Stimulated activated naive CD8-positive, alpha-beta T cell treated with anti-CD3 and anti-CD28 coated beads, Interleukin-15, amount 100 ng/mL, for 72 hours (primary cell): ENCODE results near the gene ANKS1B.
"Not testable (repeated sequence)": the region's sequence is repeated elsewhere in the genome, so short reads cannot be mapped to it uniquely, and the experiment has no call there.

Source experiments
- ATAC-seq: fragments of 150-1000 bp; cut with Tn5 transposase; 2 replicates; pipeline ENCODE4 v1.10.0; 2021; ENCODE audit warnings: mild to moderate bottlenecking, moderate library complexity
- DNase-seq, 2 donors: peaks; one replicate each; pipeline ENCODE4 v3.0.0; 2021 to 2022
- H3K27ac Mint-ChIP-seq, 2 donors: one replicate each; pipeline ENCODE4 v1.8.0; 2022; ENCODE audit warnings: mild to moderate bottlenecking in 2 of 2, mixed read lengths in 2 of 2, moderate library complexity in 2 of 2
- H3K27me3 Mint-ChIP-seq: one replicate; pipeline ENCODE4 v1.8.0; 2022; ENCODE audit warnings: mixed read lengths
- H3K4me1 Mint-ChIP-seq: one replicate; pipeline ENCODE4 v1.8.0; 2022; ENCODE audit warnings: mild to moderate bottlenecking, mixed read lengths
- H3K4me3 Mint-ChIP-seq, 2 donors: one replicate each; pipeline ENCODE4 v1.8.0; 2022; ENCODE audit warnings: mild to moderate bottlenecking in 2 of 2, mixed read lengths in 2 of 2, moderate library complexity in 1 of 2
- H3K9me3 Mint-ChIP-seq, 2 donors: one replicate each; pipeline ENCODE4 v1.8.0; 2022; ENCODE audit warnings: mixed read lengths in 2 of 2

Gene ANKS1B

GRCh38 chr12:99658671-99659349 lies 325.9 kb downstream of the ANKS1B start:
- Mint-ChIP-seq H3K4me1 (no peaks in the 10 kb centered on the region), H3K27ac (no peak overlapping the region), H3K27me3 (no peaks in the 10 kb centered on the region), H3K4me3 (no peak overlapping the region), H3K9me3 (no peaks in the 10 kb centered on the region)
- no peak for ATAC-seq
- no peak for DNase-seq

- no peak overlapping the region for H3K4me3 Mint-ChIP-seq
- peaks cover 0 to 4% of the 10 kb centered on the region in 2 donors for H3K9me3 Mint-ChIP-seq
- ATAC-seq (no peak), DNase-seq (no peak)
- no peak overlapping the region for H3K27ac Mint-ChIP-seq
- H3K4me1 Mint-ChIP-seq: no peaks in the 10 kb centered on the region
- H3K27me3 Mint-ChIP-seq: no peaks in the 10 kb centered on the region
Measured at GRCh38 chr12:99649551-99649950, 335.2 kb downstream of the ANKS1B start.

GRCh38 chr12:99648183-99648582 lies 336.6 kb downstream of the ANKS1B start:
- peaks cover 0 to 4% of the 10 kb centered on the region in 2 donors for H3K9me3 Mint-ChIP-seq
- DNase-seq: no peak
- no peak overlapping the region for H3K4me3 Mint-ChIP-seq
- no peaks in the 10 kb centered on the region for H3K4me1 Mint-ChIP-seq
- no peaks in the 10 kb centered on the region for H3K27me3 Mint-ChIP-seq
- no peak overlapping the region for H3K27ac Mint-ChIP-seq
- ATAC-seq: peak; percentile 40

- no peaks in the 10 kb centered on the region for H3K4me1 Mint-ChIP-seq
- peak within 1 kb of the TSS in 1 of 2 donors; percentile 19 for H3K27ac Mint-ChIP-seq
- DNase-seq (no peak), ATAC-seq (peak; percentile 20)
- no peak within 1 kb of the TSS for H3K4me3 Mint-ChIP-seq
- no peaks in the 10 kb centered on the region for H3K27me3 Mint-ChIP-seq
- H3K9me3 Mint-ChIP-seq: peaks cover 0 to 4% of the 10 kb centered on the region in 2 donors
Measured at GRCh38 chr12:99647453-99647852, 337.3 kb downstream of the ANKS1B start, which contains the start of gene GARIN6. GARIN6 (plus strand) TSS chr12:99647753; CDS start chr12:99648175, 422 bp downstream.

GRCh38 chr12:99644629-99645028 lies 340.1 kb downstream of the ANKS1B start:
- no peak for DNase-seq
- H3K9me3 Mint-ChIP-seq: peaks cover 0 to 5% of the 10 kb centered on the region in 2 donors
- no peak overlapping the region for H3K4me3 Mint-ChIP-seq
- H3K27me3 Mint-ChIP-seq: no peaks in the 10 kb centered on the region
- no peak overlapping the region for H3K27ac Mint-ChIP-seq
- ATAC-seq: no peak
- H3K4me1 Mint-ChIP-seq: no peaks in the 10 kb centered on the region

- no peak for DNase-seq
- H3K4me1 Mint-ChIP-seq: no peaks in the 10 kb centered on the region
- H3K27ac Mint-ChIP-seq: no peak overlapping the region
- H3K9me3 Mint-ChIP-seq: peaks cover 0 to 9% of the 10 kb centered on the region in 2 donors
- H3K4me3 Mint-ChIP-seq: no peak overlapping the region
- ATAC-seq: no peak
- no peaks in the 10 kb centered on the region for H3K27me3 Mint-ChIP-seq
Measured at GRCh38 chr12:99627459-99627858, 357.3 kb downstream of the ANKS1B start.

GRCh38 chr12:99624591-99624990 lies 360.1 kb downstream of the ANKS1B start:
- not testable (repeated sequence) for H3K4me3 Mint-ChIP-seq, H3K27me3 Mint-ChIP-seq, ATAC-seq, H3K9me3 Mint-ChIP-seq, H3K27ac Mint-ChIP-seq, DNase-seq, H3K4me1 Mint-ChIP-seq

- no peak overlapping the region for H3K27ac Mint-ChIP-seq
- peaks cover 0 to 19% of the 10 kb centered on the region in 2 donors for H3K9me3 Mint-ChIP-seq
- H3K27me3 Mint-ChIP-seq: no peaks in the 10 kb centered on the region
- no peak overlapping the region for H3K4me3 Mint-ChIP-seq
- no peak for DNase-seq
- ATAC-seq: no peak
- no peaks in the 10 kb centered on the region for H3K4me1 Mint-ChIP-seq
Measured at GRCh38 chr12:99620159-99620479, 364.6 kb downstream of the ANKS1B start.

- no peaks in the 10 kb centered on the region for H3K27me3 Mint-ChIP-seq
Measured at GRCh38 chr12:99619389-99620158, 365.2 kb downstream of the ANKS1B start.

GRCh38 chr12:99618657-99619056 lies 366.1 kb downstream of the ANKS1B start:
- Mint-ChIP-seq H3K4me1 (no peaks in the 10 kb centered on the region), H3K4me3 (no peak overlapping the region), H3K9me3 (peaks cover 0 to 25% of the 10 kb centered on the region in 2 donors), H3K27me3 (no peaks in the 10 kb centered on the region), H3K27ac (no peak overlapping the region)
- no peak for DNase-seq
- ATAC-seq: no peak

More at GRCh38 chr12:99619389-99620158, 365.2 kb downstream of the ANKS1B start:
- ATAC-seq (peak; percentile 23), DNase-seq (peak; percentile 2 to 11)
- Mint-ChIP-seq H3K4me1 (no peaks in the 10 kb centered on the region), H3K4me3 (no peak overlapping the region), H3K9me3 (peaks cover 0 to 24% of the 10 kb centered on the region in 2 donors), H3K27ac (no peak overlapping the region)

GRCh38 chr12:99611599-99611998 lies 373.1 kb downstream of the ANKS1B start:
- peaks cover 0 to 16% of the 10 kb centered on the region in 2 donors for H3K9me3 Mint-ChIP-seq
- no peak for ATAC-seq
- no peaks in the 10 kb centered on the region for H3K27me3 Mint-ChIP-seq
- no peak overlapping the region for H3K4me3 Mint-ChIP-seq
- no peaks in the 10 kb centered on the region for H3K4me1 Mint-ChIP-seq
- H3K27ac Mint-ChIP-seq: no peak overlapping the region
- no peak for DNase-seq

GRCh38 chr12:99611117-99611516 lies 373.6 kb downstream of the ANKS1B start:
- DNase-seq: no peak
- ATAC-seq: no peak
- Mint-ChIP-seq H3K4me3 (no peak overlapping the region), H3K4me1 (no peaks in the 10 kb centered on the region), H3K27ac (no peak overlapping the region), H3K27me3 (no peaks in the 10 kb centered on the region), H3K9me3 (peaks cover 0 to 16% of the 10 kb centered on the region in 2 donors)

GRCh38 chr12:99609455-99610181 lies 375.1 kb downstream of the ANKS1B start:
- H3K27me3 Mint-ChIP-seq: no peaks in the 10 kb centered on the region
- no peak for ATAC-seq
- no peaks in the 10 kb centered on the region for H3K4me1 Mint-ChIP-seq
- no peak overlapping the region for H3K4me3 Mint-ChIP-seq
- H3K27ac Mint-ChIP-seq: no peak overlapping the region
- no peak for DNase-seq
- H3K9me3 Mint-ChIP-seq: peaks cover 0 to 9% of the 10 kb centered on the region in 2 donors

- Mint-ChIP-seq H3K4me1 (no peaks in the 10 kb centered on the region), H3K27me3 (no peaks in the 10 kb centered on the region), H3K9me3 (peaks cover 8 to 9% of the 10 kb centered on the region in 2 donors), H3K27ac (no peak overlapping the region), H3K4me3 (no peak overlapping the region)
- ATAC-seq (no peak), DNase-seq (no peak)
Measured at GRCh38 chr12:99600388-99600787, 384.3 kb downstream of the ANKS1B start.

- peaks cover 8 to 9% of the 10 kb centered on the region in 2 donors for H3K9me3 Mint-ChIP-seq
- ATAC-seq (no peak), DNase-seq (no peak)
- no peaks in the 10 kb centered on the region for H3K4me1 Mint-ChIP-seq
- no peak overlapping the region for H3K27ac Mint-ChIP-seq
- no peaks in the 10 kb centered on the region for H3K27me3 Mint-ChIP-seq
- no peak overlapping the region for H3K4me3 Mint-ChIP-seq
Measured at GRCh38 chr12:99598785-99599184, 386.0 kb downstream of the ANKS1B start.

- no peak overlapping the region for H3K27ac Mint-ChIP-seq
- H3K4me3 Mint-ChIP-seq: no peak overlapping the region
- no peaks in the 10 kb centered on the region for H3K27me3 Mint-ChIP-seq
- DNase-seq (no peak), ATAC-seq (no peak)
- no peaks in the 10 kb centered on the region for H3K4me1 Mint-ChIP-seq
- H3K9me3 Mint-ChIP-seq: peaks cover 8 to 9% of the 10 kb centered on the region in 2 donors
Measured at GRCh38 chr12:99596762-99597161, 388.0 kb downstream of the ANKS1B start.
